ENCODE data around the gene MICAL2. TPM values are rescaled to one million over a fixed set of nuclear protein-coding genes. Genes with fewer than 3 reads are reported as not detected.

Gene MICAL2
- total RNA-seq, 2 donors from 2014 or later, result 1.5 to 1.9 TPM

GRCh38 chr11:12141283-12141682 lies 30.9 kb downstream of the MICAL2 start:
- DNase-seq, result no peak
- peaks cover 12% of the 10 kb centered on the region for H3K4me1 Mint-ChIP-seq
- no peak overlapping the region for H3K4me3 Mint-ChIP-seq
- TF ChIP-seq, protein P1, sequence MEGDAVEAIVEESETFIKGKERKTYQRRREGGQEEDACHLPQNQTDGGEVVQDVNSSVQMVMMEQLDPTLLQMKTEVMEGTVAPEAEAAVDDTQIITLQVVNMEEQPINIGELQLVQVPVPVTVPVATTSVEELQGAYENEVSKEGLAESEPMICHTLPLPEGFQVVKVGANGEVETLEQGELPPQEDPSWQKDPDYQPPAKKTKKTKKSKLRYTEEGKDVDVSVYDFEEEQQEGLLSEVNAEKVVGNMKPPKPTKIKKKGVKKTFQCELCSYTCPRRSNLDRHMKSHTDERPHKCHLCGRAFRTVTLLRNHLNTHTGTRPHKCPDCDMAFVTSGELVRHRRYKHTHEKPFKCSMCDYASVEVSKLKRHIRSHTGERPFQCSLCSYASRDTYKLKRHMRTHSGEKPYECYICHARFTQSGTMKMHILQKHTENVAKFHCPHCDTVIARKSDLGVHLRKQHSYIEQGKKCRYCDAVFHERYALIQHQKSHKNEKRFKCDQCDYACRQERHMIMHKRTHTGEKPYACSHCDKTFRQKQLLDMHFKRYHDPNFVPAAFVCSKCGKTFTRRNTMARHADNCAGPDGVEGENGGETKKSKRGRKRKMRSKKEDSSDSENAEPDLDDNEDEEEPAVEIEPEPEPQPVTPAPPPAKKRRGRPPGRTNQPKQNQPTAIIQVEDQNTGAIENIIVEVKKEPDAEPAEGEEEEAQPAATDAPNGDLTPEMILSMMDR (conservative IDR thresholded peaks at IDR 0.05), result no peak
- Histone ChIP-seq H3K9ac (ENCODE audit: extremely low read depth, low read length, poor library complexity, severe bottlenecking) (no peak overlapping the region), H3K9me3 (ENCODE audit: control insufficient read depth, low read length) (no peaks in the 10 kb centered on the region), H3K27ac (ENCODE audit: low read depth, low read length) (no peak overlapping the region), H3K27me3 (ENCODE audit: control insufficient read depth, insufficient read depth, low read length, poor library complexity, severe bottlenecking) (peaks cover 83% of the 10 kb centered on the region), H3K4me1 (ENCODE audit: control insufficient read depth, insufficient read depth, low read length) (peaks cover 17% of the 10 kb centered on the region), H3K4me3 (ENCODE audit: low read length) (no peak overlapping the region), H3K36me3 (ENCODE audit: control insufficient read depth, insufficient read depth, low read length) (no peaks in the 10 kb centered on the region)
- H3K27me3 Mint-ChIP-seq (ENCODE audit: insufficient read depth), result peaks cover 77% of the 10 kb centered on the region
- no peaks in the 10 kb centered on the region for H3K9me3 Mint-ChIP-seq
- H3K36me3 Mint-ChIP-seq (ENCODE audit: low read depth), result no peaks in the 10 kb centered on the region
- 94% methylated on average over 1 of the region's 1 CpG; no CpG with 5 or more reads in 1 of the 2 experiments for WGBS, 2 experiments (ENCODE audit: insufficient coverage in 1 of 2, insufficient read length in 1 of 2)
- H3K27ac Mint-ChIP-seq, result no peak overlapping the region

GRCh38 chr11:12142176-12142575 lies 31.8 kb downstream of the MICAL2 start:
- Mint-ChIP-seq H3K9me3 (no peaks in the 10 kb centered on the region), H3K27ac (no peak overlapping the region), H3K4me3 (no peak overlapping the region), H3K4me1 (peaks cover 12% of the 10 kb centered on the region), H3K36me3 (ENCODE audit: low read depth) (no peaks in the 10 kb centered on the region), H3K27me3 (ENCODE audit: insufficient read depth) (peaks cover 69% of the 10 kb centered on the region)
- WGBS, 2 experiments (ENCODE audit: insufficient coverage in 1 of 2, insufficient read length in 1 of 2), result 93 to 100% methylated on average over 1 to 2 of the region's 2 CpGs
- Histone ChIP-seq H3K36me3 (ENCODE audit: control insufficient read depth, insufficient read depth, low read length) (no peaks in the 10 kb centered on the region), H3K27me3 (ENCODE audit: control insufficient read depth, insufficient read depth, low read length, poor library complexity, severe bottlenecking) (peaks cover 74% of the 10 kb centered on the region), H3K9me3 (ENCODE audit: control insufficient read depth, low read length) (no peaks in the 10 kb centered on the region), H3K9ac (ENCODE audit: extremely low read depth, low read length, poor library complexity, severe bottlenecking) (no peak overlapping the region), H3K27ac (ENCODE audit: low read depth, low read length) (no peak overlapping the region), H3K4me3 (ENCODE audit: low read length) (no peak overlapping the region), H3K4me1 (ENCODE audit: control insufficient read depth, insufficient read depth, low read length) (peaks cover 16% of the 10 kb centered on the region)
- TF ChIP-seq, protein P1 (conservative IDR thresholded peaks at IDR 0.05), result no peak
- DNase-seq, result no peak

DNA sequence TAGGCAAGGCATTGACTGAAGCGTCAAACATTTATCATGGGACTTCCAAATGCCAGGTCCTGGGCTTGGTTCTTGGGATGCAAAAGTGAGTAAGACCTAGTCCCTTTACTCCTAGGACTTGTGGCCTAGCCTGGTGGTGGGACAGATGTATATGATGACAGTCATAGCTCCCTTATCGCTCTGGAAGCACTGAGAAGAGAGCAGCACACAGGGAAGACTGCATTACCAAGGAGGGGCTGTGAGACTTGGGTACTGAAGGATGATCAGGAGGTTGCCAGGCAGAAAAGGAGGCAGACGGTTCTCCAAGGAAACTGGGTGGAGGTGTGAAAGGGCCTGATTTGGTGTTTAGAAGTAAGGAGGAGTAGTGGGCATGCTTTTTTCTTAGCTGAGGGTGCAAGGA lies 32.5 kb downstream of the MICAL2 start:
- DNase-seq, result no peak
- H3K9me3 Mint-ChIP-seq, result no peaks in the 10 kb centered on the region
- 60 to 64% methylated on average over 3 of the region's 3 CpGs for WGBS, 2 experiments (ENCODE audit: insufficient coverage in 1 of 2, insufficient read length in 1 of 2)
- no peak overlapping the region for H3K9ac ChIP-seq (ENCODE audit: extremely low read depth, low read length, poor library complexity, severe bottlenecking)
- peaks cover 71% of the 10 kb centered on the region for H3K27me3 ChIP-seq (ENCODE audit: control insufficient read depth, insufficient read depth, low read length, poor library complexity, severe bottlenecking)
- peaks cover 5% of the 10 kb centered on the region for H3K4me1 Mint-ChIP-seq
- no peak overlapping the region for H3K27ac Mint-ChIP-seq
- H3K4me1 ChIP-seq (ENCODE audit: control insufficient read depth, insufficient read depth, low read length), result peaks cover 11% of the 10 kb centered on the region
- no peaks in the 10 kb centered on the region for H3K36me3 ChIP-seq (ENCODE audit: control insufficient read depth, insufficient read depth, low read length)
- TF ChIP-seq, protein P1 (conservative IDR thresholded peaks at IDR 0.05), result no peak
- peaks cover 66% of the 10 kb centered on the region for H3K27me3 Mint-ChIP-seq (ENCODE audit: insufficient read depth)
- H3K4me3 ChIP-seq (ENCODE audit: low read length), result no peak overlapping the region
- H3K27ac ChIP-seq (ENCODE audit: low read depth, low read length), result no peak overlapping the region
- no peaks in the 10 kb centered on the region for H3K36me3 Mint-ChIP-seq (ENCODE audit: low read depth)
- no peak overlapping the region for H3K4me3 Mint-ChIP-seq
- no peaks in the 10 kb centered on the region for H3K9me3 ChIP-seq (ENCODE audit: control insufficient read depth, low read length)
